Measurements from ENCODE around the gene LRRC32. TPM values are rescaled to one million over a fixed set of nuclear protein-coding genes. Genes with fewer than 3 reads are reported as not detected.
A peak's percentile ranks its signal among the peaks of the same experiment; 100 is the strongest.

The LRRC32 gene
- polyA plus RNA-seq, 3 donors: 1.5 TPM; not detected in 2

DNA sequence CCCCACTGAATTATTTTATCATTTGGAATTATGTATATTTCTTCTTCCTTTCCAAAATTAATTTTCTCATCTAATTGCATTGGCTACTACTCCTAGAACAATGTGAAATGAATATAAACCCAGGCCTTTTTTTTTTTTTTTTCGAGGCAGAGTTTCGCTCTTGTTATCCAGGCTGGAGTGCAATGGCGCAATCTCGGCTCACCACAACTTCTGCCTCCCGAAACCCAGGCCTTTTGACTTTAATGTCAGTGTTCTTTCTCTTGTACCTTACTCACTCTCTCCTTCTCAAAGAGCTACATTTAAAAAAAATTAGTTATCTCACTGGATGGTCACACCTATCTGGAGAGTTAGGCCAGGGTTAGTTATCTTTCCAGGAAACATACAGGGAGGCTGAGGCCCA lies 35.3 kb upstream of the LRRC32 start:
- WGBS (ENCODE audit: insufficient coverage): 31% methylated on average over 3 of the region's 5 CpGs
- TF ChIP-seq, protein P1, sequence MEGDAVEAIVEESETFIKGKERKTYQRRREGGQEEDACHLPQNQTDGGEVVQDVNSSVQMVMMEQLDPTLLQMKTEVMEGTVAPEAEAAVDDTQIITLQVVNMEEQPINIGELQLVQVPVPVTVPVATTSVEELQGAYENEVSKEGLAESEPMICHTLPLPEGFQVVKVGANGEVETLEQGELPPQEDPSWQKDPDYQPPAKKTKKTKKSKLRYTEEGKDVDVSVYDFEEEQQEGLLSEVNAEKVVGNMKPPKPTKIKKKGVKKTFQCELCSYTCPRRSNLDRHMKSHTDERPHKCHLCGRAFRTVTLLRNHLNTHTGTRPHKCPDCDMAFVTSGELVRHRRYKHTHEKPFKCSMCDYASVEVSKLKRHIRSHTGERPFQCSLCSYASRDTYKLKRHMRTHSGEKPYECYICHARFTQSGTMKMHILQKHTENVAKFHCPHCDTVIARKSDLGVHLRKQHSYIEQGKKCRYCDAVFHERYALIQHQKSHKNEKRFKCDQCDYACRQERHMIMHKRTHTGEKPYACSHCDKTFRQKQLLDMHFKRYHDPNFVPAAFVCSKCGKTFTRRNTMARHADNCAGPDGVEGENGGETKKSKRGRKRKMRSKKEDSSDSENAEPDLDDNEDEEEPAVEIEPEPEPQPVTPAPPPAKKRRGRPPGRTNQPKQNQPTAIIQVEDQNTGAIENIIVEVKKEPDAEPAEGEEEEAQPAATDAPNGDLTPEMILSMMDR (IDR thresholded peaks at IDR 0.05): no peak
- peaks cover 0 to 7% (median 4%) of the 10 kb centered on the region in 3 donors for H3K27me3 Mint-ChIP-seq (ENCODE audit: low read depth in 3 of 3)
- Histone ChIP-seq H3K9me3 (replicated peaks in 1 of 2; ENCODE audit: control insufficient read depth in 1 of 2, insufficient read depth in 1 of 2, low read length in 2 of 2) (peaks cover 6 to 23% of the 10 kb centered on the region in 2 donors), H2AFZ (ENCODE audit: insufficient read depth, low read depth, low read length, poor library complexity, severe bottlenecking) (no peak overlapping the region), H3K79me2 (ENCODE audit: insufficient read depth, low read length) (no peaks in the 10 kb centered on the region), H3K36me3 (replicated peaks in 1 of 2; ENCODE audit: control insufficient read depth in 1 of 2, insufficient read depth in 2 of 2, low read length in 2 of 2) (no peaks in the 10 kb centered on the region), H3K4me1 (ENCODE audit: control insufficient read depth in 1 of 2, insufficient read depth in 2 of 2, low read length in 2 of 2) (no peaks in the 10 kb centered on the region), H4K20me1 (ENCODE audit: insufficient read depth, low read length) (no peaks in the 10 kb centered on the region), H3K4me2 (replicated peaks; ENCODE audit: extremely low read depth, low read length, poor library complexity, severe bottlenecking) (no peak overlapping the region), H3K27me3 (ENCODE audit: control insufficient read depth in 2 of 2, insufficient read depth in 2 of 2, low read length in 2 of 2) (no peaks in the 10 kb centered on the region), H3K9ac (ENCODE audit: insufficient read depth, low read length, poor library complexity, severe bottlenecking) (no peak overlapping the region), H3K4me3 (replicated peaks in 1 of 3; ENCODE audit: low read depth in 2 of 3, low read length in 3 of 3) (no peak overlapping the region), H3K27ac (ENCODE audit: low read depth in 1 of 2, low read length in 2 of 2) (no peak overlapping the region)
- intact Hi-C loops (cut with micrococcal nuclease): no loop called here
- H3K9me3 Mint-ChIP-seq: peaks cover 4 to 27% (median 19%) of the 10 kb centered on the region in 7 donors
- DNase-seq: no peak
- peak overlapping the region in 2 of 7 donors; percentile 10 to 25 for H3K27ac Mint-ChIP-seq
- H3K36me3 Mint-ChIP-seq: no peaks in the 10 kb centered on the region
- H3K4me1 Mint-ChIP-seq: peaks cover 2% of the 10 kb centered on the region
- H3K4me3 Mint-ChIP-seq: no peak overlapping the region

DNA sequence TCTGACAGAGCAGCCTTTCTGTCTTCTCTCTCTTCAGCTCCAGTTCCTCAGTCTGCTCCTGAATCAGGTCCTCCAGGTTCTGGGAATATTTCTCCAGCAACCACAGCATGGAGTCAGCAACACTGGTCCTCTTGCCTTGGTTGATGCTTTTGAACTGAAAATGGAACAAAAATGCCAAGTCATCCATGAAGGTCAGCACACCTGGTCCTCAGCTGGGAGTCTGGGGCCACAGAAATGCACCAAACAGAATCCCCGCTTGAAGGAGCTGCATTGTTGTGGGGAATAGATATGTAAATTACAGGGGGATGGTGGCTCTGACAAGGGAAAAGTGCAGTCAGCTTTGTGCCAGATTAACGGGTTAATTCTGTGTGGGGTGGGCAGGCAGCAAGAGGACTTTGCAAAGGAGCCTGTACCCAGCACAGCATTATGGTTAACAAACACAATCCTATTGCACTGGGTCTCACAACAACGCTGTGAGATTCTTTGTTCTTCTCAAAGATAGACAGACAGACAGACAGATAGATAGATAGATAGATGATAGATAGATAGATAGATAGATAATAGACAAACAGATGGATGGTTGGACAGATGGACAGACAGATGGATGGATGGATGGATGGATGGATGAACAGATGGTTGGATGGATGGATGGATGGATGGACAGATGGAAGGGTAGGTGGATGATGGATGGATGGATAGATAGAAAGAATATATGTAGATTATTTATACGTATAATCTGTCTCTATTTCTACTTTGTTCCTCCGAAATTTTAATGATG lies 33.8 kb upstream of the LRRC32 start:
- Mint-ChIP-seq H3K36me3 (no peaks in the 10 kb centered on the region), H3K4me3 (no peak overlapping the region), H3K27ac (peak overlapping the region in 1 of 7 donors; percentile 37), H3K4me1 (peaks cover 11% of the 10 kb centered on the region), H3K27me3 (ENCODE audit: low read depth in 3 of 3) (peaks cover 9 to 15% (median 10%) of the 10 kb centered on the region in 3 donors), H3K9me3 (peaks cover 4 to 27% (median 20%) of the 10 kb centered on the region in 7 donors)
- no peaks in the 10 kb centered on the region for H3K36me3 ChIP-seq (replicated peaks in 1 of 2; ENCODE audit: control insufficient read depth in 1 of 2, insufficient read depth in 2 of 2, low read length in 2 of 2)
- H3K4me1 ChIP-seq (ENCODE audit: control insufficient read depth in 1 of 2, insufficient read depth in 2 of 2, low read length in 2 of 2): no peaks in the 10 kb centered on the region
- no peak overlapping the region for H3K4me2 ChIP-seq (replicated peaks; ENCODE audit: extremely low read depth, low read length, poor library complexity, severe bottlenecking)
- H3K4me3 ChIP-seq (replicated peaks in 1 of 3; ENCODE audit: low read depth in 2 of 3, low read length in 3 of 3): no peak overlapping the region
- peaks cover 6 to 23% of the 10 kb centered on the region in 2 donors for H3K9me3 ChIP-seq (replicated peaks in 1 of 2; ENCODE audit: control insufficient read depth in 1 of 2, insufficient read depth in 1 of 2, low read length in 2 of 2)
- intact Hi-C loops (cut with micrococcal nuclease): no loop called here
- H3K9ac ChIP-seq (ENCODE audit: insufficient read depth, low read length, poor library complexity, severe bottlenecking): no peak overlapping the region
- 93% methylated on average over 2 of the region's 5 CpGs for WGBS (ENCODE audit: insufficient coverage)
- peaks cover 0 to 4% of the 10 kb centered on the region in 2 donors for H3K27me3 ChIP-seq (ENCODE audit: control insufficient read depth in 2 of 2, insufficient read depth in 2 of 2, low read length in 2 of 2)
- no peaks in the 10 kb centered on the region for H3K79me2 ChIP-seq (ENCODE audit: insufficient read depth, low read length)
- no peak overlapping the region for H3K27ac ChIP-seq (ENCODE audit: low read depth in 1 of 2, low read length in 2 of 2)
- TF ChIP-seq, protein P1 (IDR thresholded peaks at IDR 0.05): no peak
- H2AFZ ChIP-seq (ENCODE audit: insufficient read depth, low read depth, low read length, poor library complexity, severe bottlenecking): no peak overlapping the region
- no peak for DNase-seq
- no peaks in the 10 kb centered on the region for H4K20me1 ChIP-seq (ENCODE audit: insufficient read depth, low read length)

Data from CD14-positive monocyte (primary cell).